ENCODE results near the gene HEMGN. TPM values are rescaled to one million over a fixed set of nuclear protein-coding genes. Genes with fewer than 3 reads are reported as not detected.

Gene HEMGN
- total and polyA plus RNA-seq, 12 donors, result 0.11 to 1.1 (median 0.19) TPM; not detected in 8

- no peak overlapping the region for H3K27ac ChIP-seq
- no peak for ATAC-seq
- intact Hi-C loops (cut with DNase I), result no loop called here
- peaks cover 0 to 20% (median 0%) of the 10 kb centered on the region in 7 donors for H3K27me3 ChIP-seq
- peaks cover 0 to 8% (median 0%) of the 10 kb centered on the region in 11 donors for H3K9me3 ChIP-seq
- 85 to 89% methylated on average over 4 of the region's 4 CpGs for WGBS, 2 donors
- no peak for TF ChIP-seq CTCF (IDR thresholded peaks at IDR 0.05)
- no peak overlapping the region for H3K4me3 ChIP-seq
- H3K36me3 ChIP-seq, result no peaks in the 10 kb centered on the region
- no peak for DNase-seq
- no peaks in the 10 kb centered on the region for H3K4me1 ChIP-seq
Observed at GRCh38 chr9:97972753-97973152, 34.8 kb upstream of the HEMGN start.

- ATAC-seq (no peak), DNase-seq (no peak)
- TF ChIP-seq CTCF (IDR thresholded peaks at IDR 0.05), result no peak
- Histone ChIP-seq H3K27me3 (peaks cover 0 to 28% (median 3%) of the 10 kb centered on the region in 7 donors), H3K36me3 (no peaks in the 10 kb centered on the region), H3K4me3 (no peak overlapping the region), H3K27ac (no peak overlapping the region), H3K4me1 (peaks cover 0 to 2% (median 0%) of the 10 kb centered on the region in 9 donors), H3K9me3 (peaks cover 0 to 8% (median 0%) of the 10 kb centered on the region in 11 donors)
- intact Hi-C loops (cut with DNase I), result no loop called here
- WGBS, 2 donors, result 65 to 72% methylated on average over 7 of the region's 7 CpGs
Observed at GRCh38 chr9:97970165-97970564, 32.2 kb upstream of the HEMGN start.

GRCh38 chr9:97969014-97969413 is 31.0 kb upstream of the HEMGN start:
- Histone ChIP-seq H3K27me3 (peaks cover 0 to 28% (median 3%) of the 10 kb centered on the region in 7 donors), H3K9me3 (no peaks in the 10 kb centered on the region), H3K27ac (no peak overlapping the region), H3K36me3 (no peaks in the 10 kb centered on the region), H3K4me3 (no peak overlapping the region), H3K4me1 (peaks cover 0 to 8% (median 0%) of the 10 kb centered on the region in 9 donors)
- ATAC-seq, result no peak
- intact Hi-C loops (cut with DNase I), result no loop called here
- WGBS, 2 donors, result 83 to 90% methylated on average over 2 of the region's 2 CpGs
- DNase-seq, result no peak
- TF ChIP-seq CTCF (IDR thresholded peaks at IDR 0.05), result no peak

- Histone ChIP-seq H3K36me3 (no peaks in the 10 kb centered on the region), H3K27ac (no peak overlapping the region), H3K9me3 (no peaks in the 10 kb centered on the region), H3K27me3 (peaks cover 0 to 23% (median 3%) of the 10 kb centered on the region in 7 donors), H3K4me1 (peaks cover 0 to 8% (median 0%) of the 10 kb centered on the region in 9 donors), H3K4me3 (no peak overlapping the region)
- intact Hi-C loops (cut with DNase I), result no loop called here
- TF ChIP-seq CTCF (IDR thresholded peaks at IDR 0.05), result no peak
- no peak for DNase-seq
- ATAC-seq, result no peak
- WGBS, 2 donors, result 46% methylated on average over 1 of the region's 1 CpG
Observed at GRCh38 chr9:97966493-97966892, 28.5 kb upstream of the HEMGN start.

All from heart right ventricle (tissue), 16 donors.